A549 (cell line): Measurements from ENCODE around the gene POGLUT2. TPM values are rescaled to one million over a fixed set of nuclear protein-coding genes. Genes with fewer than 3 reads are reported as not detected.

ENCODE experiments used
- ATAC-seq, 2 experiments: fragments of 200-7000 bp in 1 of 2; fragments of >200 bp in 1 of 2; cut with Nextera tagmentation in 1 of 2; cut with Tn5 transposase in 1 of 2; 3 replicates each; pipeline versions ENCODE4 v1.8.0 to v1.9.1; 2018 to 2020; ENCODE audit warnings: mild to moderate bottlenecking in 1 of 2, moderate library complexity in 1 of 2
- CTCF ChIA-PET: fragments of 300-600 bp; sonication (Branson Sonifier 250); formaldehyde crosslinking; extraction: SDS; loops from one replicate; lab custom pipeline; 2021; ENCODE audit warnings: antibody characterized with exemption, inconsistent platforms; lab: Yijun Ruan, JAX
- POLR2A ChIA-PET: fragments of 350-600 bp; formaldehyde crosslinking; extraction: SDS; loops from one replicate; lab custom pipeline; 2021; ENCODE audit warnings: antibody characterized with exemption, inconsistent platforms; lab: Yijun Ruan, JAX
- DNase-seq, 2 experiments: peaks; one replicate each; pipeline versions ENCODE4 v3.0.0 to v3.0.0-alpha.2; 2011 to 2016; ENCODE audit warnings: low read depth in 1 of 2, low spot score in 1 of 2
- FAIRE-seq: peaks from 2 replicates; lab custom pipeline; 2011; peaks lifted over from hg19 to GRCh38; lab: Jason Lieb, UNC
- H3K27ac ChIP-seq, 2 experiments: fragments of >200 bp; sonication (Bioruptor Twin); formaldehyde crosslinking; 3 replicates each; pipeline ENCODE4 v1.5.1; 2016 to 2017
- H3K4me1 ChIP-seq: fragments of >200 bp; sonication (Bioruptor Twin); formaldehyde crosslinking; 3 replicates; pipeline ENCODE4 v1.6.1; 2016
- H3K4me2 ChIP-seq: fragments of >200 bp; sonication (Bioruptor Twin); formaldehyde crosslinking; 3 replicates; pipeline ENCODE4 v1.6.1; 2016
- H3K4me3 ChIP-seq: fragments of >200 bp; sonication (Bioruptor Twin); formaldehyde crosslinking; 3 replicates; pipeline ENCODE4 v1.5.1; 2016
- H3K9me3 ChIP-seq: fragments of >200 bp; sonication (Bioruptor Twin); formaldehyde crosslinking; 3 replicates; pipeline ENCODE4 v1.6.1; 2016
- CHD4 ChIP-seq: fragments of 200-600 bp; sonication (generic); IDR thresholded peaks from 2 replicates; pipeline ENCODE4 v1.6.1; 2016; ENCODE audit warnings: antibody characterized with exemption, mild to moderate bottlenecking, borderline replicate concordance
- FOSB ChIP-seq: fragments of 250-450 bp; sonication (Bioruptor Pico); IDR thresholded peaks from 2 replicates; pipeline ENCODE4 v1.5.0; 2020; ENCODE audit warnings: mild to moderate bottlenecking, moderate library complexity
- FOXS1 ChIP-seq: fragments of 250-450 bp; sonication (Bioruptor Pico); IDR thresholded peaks from 2 replicates; pipeline ENCODE4 v1.5.0; 2020; ENCODE audit warnings: mild to moderate bottlenecking, moderate library complexity
- JUN ChIP-seq, 2 experiments: fragments of >200 bp; sonication (Bioruptor Twin); formaldehyde crosslinking; IDR thresholded peaks; 2 replicates in 1 of 2; 3 replicates in 1 of 2; pipeline ENCODE4 v1.6.1; 2016 to 2017
- NFE2L2 ChIP-seq: fragments of 150-350 bp; conservative IDR thresholded peaks from 2 replicates; pipeline ENCODE4 v1.6.1; 2014; ENCODE audit warnings: low read length
- POLR2A ChIP-seq: IDR thresholded peaks from 2 replicates; pipeline ENCODE4 v1.6.1; 2012; ENCODE audit warnings: mild to moderate bottlenecking, low read length
- RARB ChIP-seq: fragments of 250-450 bp; sonication (Bioruptor Pico); IDR thresholded peaks from 2 replicates; pipeline ENCODE4 v1.8.0; 2021; ENCODE audit warnings: mild to moderate bottlenecking, moderate library complexity
- RCOR1 ChIP-seq: fragments of 150-350 bp; IDR thresholded peaks from 2 replicates; pipeline ENCODE4 v1.6.1; 2014; ENCODE audit warnings: antibody characterized with exemption, low read length, low read depth
- RFX5 ChIP-seq: fragments of 450-650 bp; IDR thresholded peaks from 2 replicates; pipeline ENCODE4 v1.7.1; 2014; ENCODE audit warnings: antibody characterized with exemption, mild to moderate bottlenecking, moderate library complexity
- RNF2 ChIP-seq: fragments of 200-600 bp; sonication (generic); IDR thresholded peaks from 2 replicates; pipeline ENCODE4 v1.6.1; 2016; ENCODE audit warnings: low read depth, mild to moderate bottlenecking, antibody characterized with exemption, moderate library complexity, borderline replicate concordance
- ZC3H11A ChIP-seq: fragments of 450-650 bp; IDR thresholded peaks from 2 replicates; pipeline ENCODE4 v1.6.1; 2014; ENCODE audit warnings: antibody characterized with exemption, mild to moderate bottlenecking
- WGBS: methylation state at CpG from one replicate; pipeline ENCODE4 v1.1.6; 2017; ENCODE audit errors: missing lambda C conversion rate; 5-methylcytosine and 5-hydroxymethylcytosine counted together
- polyA plus RNA-seq, 4 experiments: library from polyadenylated mRNA; depleted of rRNA in 3 of 4; stranded (reverse); fragments of >200 nt; fragmentation: RNase III in 1 of 4; extraction: RNeasy Plus Mini Kit Qiagen cat#74134 plus additional on column Dnase treatment in 1 of 4; gene quantifications; 2 replicates in 3 of 4; 3 replicates in 1 of 4; pipeline ENCODE4 v1.2.3, GENCODE V29; 2011 to 2017
- TF ChIP-seq, protein P1 (sequence below): fragments of >200 bp; sonication (Bioruptor Twin); formaldehyde crosslinking; IDR thresholded peaks from 2 replicates; pipeline ENCODE4 v1.6.1; 2016
- TF ChIP-seq, protein P2 (sequence below): fragments of 150-350 bp; IDR thresholded peaks from 2 replicates; pipeline ENCODE4 v1.6.1; 2014; ENCODE audit warnings: low read depth, mild to moderate bottlenecking, low read length
- TF ChIP-seq, protein P3 (sequence below): fragments of 250-450 bp; sonication (Bioruptor Pico); IDR thresholded peaks from 2 replicates; pipeline ENCODE4 v1.5.0; 2020; ENCODE audit warnings: low read depth, mild to moderate bottlenecking, moderate library complexity
- TF ChIP-seq, protein P4 (sequence below): fragments of >200 bp; sonication (Bioruptor Twin); formaldehyde crosslinking; IDR thresholded peaks from 3 replicates; pipeline ENCODE4 v1.6.1; 2016
- TF ChIP-seq, protein P5 (sequence below): fragments of 200-600 bp; sonication (generic); IDR thresholded peaks from 2 replicates; pipeline ENCODE4 v1.6.1; 2016; ENCODE audit warnings: antibody characterized with exemption, mild to moderate bottlenecking, moderate library complexity

The POGLUT2 gene
- polyA plus RNA-seq, 2 of the 4 experiments (the other 2 are of a cell fraction) = 5.3 to 9.1 TPM

DNA sequence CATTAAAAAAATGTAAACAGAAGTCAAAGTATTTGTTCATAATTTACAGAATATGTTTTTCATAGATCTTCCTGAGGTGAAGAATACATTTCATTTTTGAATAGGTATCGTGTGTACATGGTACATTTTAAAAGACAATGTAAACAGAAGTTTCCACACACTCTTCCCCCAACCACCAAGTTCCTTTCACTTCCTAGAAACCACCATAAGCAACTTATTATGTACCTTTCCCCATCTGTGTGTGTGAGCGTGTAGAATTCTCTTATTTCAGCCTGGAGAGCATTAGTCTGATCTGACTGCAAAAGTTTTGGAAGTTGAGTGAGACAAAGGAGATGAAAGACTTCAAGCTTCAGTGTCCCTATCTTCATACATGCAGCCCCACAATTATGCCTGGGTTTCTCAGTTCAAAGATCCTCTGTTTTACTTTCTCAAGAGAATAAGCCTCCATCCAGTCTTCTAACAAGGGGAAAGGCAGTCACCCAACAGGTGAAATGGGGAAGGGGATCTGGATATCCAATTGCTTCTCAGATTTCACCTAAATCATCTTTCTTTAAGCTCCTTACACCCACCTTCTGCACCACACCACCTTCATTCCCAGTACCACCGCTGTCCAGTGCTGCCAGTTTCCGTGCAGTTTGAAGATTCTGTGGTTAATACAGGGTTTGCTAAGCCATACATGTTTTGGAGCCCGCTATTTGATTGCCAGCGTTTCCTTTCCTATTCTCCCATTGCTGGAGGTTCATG is 27.3 kb downstream of the POGLUT2 start (continued):
- TF ChIP-seq JUN (IDR thresholded peaks at IDR 0.05) = no peak
- no peak for TF ChIP-seq FOSB
- TF ChIP-seq, protein P1, sequence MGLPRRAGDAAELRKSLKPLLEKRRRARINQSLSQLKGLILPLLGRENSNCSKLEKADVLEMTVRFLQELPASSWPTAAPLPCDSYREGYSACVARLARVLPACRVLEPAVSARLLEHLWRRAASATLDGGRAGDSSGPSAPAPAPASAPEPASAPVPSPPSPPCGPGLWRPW = no peak
- TF ChIP-seq NFE2L2 = no peak

DNA sequence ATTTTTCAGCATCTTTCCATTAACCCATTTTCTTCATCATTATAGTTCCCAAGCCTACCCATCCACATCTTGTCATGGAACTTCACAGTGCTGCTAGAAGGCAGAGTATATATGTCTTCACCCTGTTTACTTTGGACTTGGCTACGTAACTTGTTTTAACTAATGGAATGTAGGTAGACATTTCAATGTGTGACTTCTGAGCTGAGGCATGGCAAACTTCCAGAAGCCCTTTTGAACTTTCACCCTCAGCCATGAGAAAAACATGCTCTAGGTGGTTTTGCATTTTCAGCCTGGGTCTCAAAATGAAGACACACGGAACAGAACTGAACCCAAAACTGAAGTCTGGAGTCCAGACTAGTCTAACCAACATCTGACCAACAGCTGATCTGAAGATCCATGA is 28.3 kb downstream of the POGLUT2 start:
- Histone ChIP-seq H3K4me1 (0 out of 3 replicates have a peak, but pooled peaks cover 4% of the 10 kb centered on the region), H3K4me3 (no peak overlapping the region), H3K27ac (no peak overlapping the region), H3K9me3 (no peaks in the 10 kb centered on the region), H3K4me2 (no peak overlapping the region)
- ChIA-PET POLR2A (no interaction called here), CTCF (interaction anchor here (1.8 kb wide), 1 partner anchor 29 kb away, joined by 5 read pairs; no protein-coding TSS in a partner anchor)
- no peak for DNase-seq
- TF ChIP-seq, protein P2, sequence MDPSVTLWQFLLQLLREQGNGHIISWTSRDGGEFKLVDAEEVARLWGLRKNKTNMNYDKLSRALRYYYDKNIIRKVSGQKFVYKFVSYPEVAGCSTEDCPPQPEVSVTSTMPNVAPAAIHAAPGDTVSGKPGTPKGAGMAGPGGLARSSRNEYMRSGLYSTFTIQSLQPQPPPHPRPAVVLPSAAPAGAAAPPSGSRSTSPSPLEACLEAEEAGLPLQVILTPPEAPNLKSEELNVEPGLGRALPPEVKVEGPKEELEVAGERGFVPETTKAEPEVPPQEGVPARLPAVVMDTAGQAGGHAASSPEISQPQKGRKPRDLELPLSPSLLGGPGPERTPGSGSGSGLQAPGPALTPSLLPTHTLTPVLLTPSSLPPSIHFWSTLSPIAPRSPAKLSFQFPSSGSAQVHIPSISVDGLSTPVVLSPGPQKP = no peak
- TF ChIP-seq POLR2A = no peak
- no peak for TF ChIP-seq RNF2
- TF ChIP-seq RARB (CRISPR knock-in tag) = no peak
- TF ChIP-seq, protein P3, sequence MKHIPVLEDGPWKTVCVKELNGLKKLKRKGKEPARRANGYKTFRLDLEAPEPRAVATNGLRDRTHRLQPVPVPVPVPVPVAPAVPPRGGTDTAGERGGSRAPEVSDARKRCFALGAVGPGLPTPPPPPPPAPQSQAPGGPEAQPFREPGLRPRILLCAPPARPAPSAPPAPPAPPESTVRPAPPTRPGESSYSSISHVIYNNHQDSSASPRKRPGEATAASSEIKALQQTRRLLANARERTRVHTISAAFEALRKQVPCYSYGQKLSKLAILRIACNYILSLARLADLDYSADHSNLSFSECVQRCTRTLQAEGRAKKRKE (CRISPR knock-in tag) = no peak
- no peak for ATAC-seq
- WGBS = 77% methylated on average over 2 of the region's 2 CpGs
- no peak for FAIRE-seq

DNA sequence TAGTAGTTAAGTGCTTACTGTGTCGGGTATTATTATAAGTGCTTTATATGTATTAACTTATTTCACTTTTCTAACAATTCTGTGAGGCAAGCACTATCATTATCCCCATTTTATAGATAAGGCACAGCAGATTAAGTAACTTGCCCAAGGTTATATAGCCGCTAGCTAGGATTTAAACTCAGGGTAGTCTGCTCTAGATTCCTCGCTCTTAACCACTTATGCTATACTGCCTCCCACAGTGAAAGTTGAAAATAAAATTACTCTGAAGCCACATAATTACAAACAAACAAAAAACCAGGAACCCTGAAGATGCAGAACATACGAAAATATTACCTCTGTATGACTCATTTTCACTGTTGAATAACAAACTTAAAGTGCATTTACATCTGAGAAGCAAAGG is 29.1 kb downstream of the POGLUT2 start:
- FAIRE-seq = no peak
- TF ChIP-seq CHD4 (no peak), FOXS1 (CRISPR knock-in tag) (no peak), RCOR1 (no peak), RFX5 (no peak), ZC3H11A (no peak)
- TF ChIP-seq, protein P1 = no peak
- TF ChIP-seq, protein P4, sequence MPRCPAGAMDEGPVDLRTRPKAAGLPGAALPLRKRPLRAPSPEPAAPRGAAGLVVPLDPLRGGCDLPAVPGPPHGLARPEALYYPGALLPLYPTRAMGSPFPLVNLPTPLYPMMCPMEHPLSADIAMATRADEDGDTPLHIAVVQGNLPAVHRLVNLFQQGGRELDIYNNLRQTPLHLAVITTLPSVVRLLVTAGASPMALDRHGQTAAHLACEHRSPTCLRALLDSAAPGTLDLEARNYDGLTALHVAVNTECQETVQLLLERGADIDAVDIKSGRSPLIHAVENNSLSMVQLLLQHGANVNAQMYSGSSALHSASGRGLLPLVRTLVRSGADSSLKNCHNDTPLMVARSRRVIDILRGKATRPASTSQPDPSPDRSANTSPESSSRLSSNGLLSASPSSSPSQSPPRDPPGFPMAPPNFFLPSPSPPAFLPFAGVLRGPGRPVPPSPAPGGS = no peak
- TF ChIP-seq, protein P5, sequence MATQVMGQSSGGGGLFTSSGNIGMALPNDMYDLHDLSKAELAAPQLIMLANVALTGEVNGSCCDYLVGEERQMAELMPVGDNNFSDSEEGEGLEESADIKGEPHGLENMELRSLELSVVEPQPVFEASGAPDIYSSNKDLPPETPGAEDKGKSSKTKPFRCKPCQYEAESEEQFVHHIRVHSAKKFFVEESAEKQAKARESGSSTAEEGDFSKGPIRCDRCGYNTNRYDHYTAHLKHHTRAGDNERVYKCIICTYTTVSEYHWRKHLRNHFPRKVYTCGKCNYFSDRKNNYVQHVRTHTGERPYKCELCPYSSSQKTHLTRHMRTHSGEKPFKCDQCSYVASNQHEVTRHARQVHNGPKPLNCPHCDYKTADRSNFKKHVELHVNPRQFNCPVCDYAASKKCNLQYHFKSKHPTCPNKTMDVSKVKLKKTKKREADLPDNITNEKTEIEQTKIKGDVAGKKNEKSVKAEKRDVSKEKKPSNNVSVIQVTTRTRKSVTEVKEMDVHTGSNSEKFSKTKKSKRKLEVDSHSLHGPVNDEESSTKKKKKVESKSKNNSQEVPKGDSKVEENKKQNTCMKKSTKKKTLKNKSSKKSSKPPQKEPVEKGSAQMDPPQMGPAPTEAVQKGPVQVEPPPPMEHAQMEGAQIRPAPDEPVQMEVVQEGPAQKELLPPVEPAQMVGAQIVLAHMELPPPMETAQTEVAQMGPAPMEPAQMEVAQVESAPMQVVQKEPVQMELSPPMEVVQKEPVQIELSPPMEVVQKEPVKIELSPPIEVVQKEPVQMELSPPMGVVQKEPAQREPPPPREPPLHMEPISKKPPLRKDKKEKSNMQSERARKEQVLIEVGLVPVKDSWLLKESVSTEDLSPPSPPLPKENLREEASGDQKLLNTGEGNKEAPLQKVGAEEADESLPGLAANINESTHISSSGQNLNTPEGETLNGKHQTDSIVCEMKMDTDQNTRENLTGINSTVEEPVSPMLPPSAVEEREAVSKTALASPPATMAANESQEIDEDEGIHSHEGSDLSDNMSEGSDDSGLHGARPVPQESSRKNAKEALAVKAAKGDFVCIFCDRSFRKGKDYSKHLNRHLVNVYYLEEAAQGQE = no peak
- no peak overlapping the region for H3K4me2 ChIP-seq
- no peak overlapping the region for H3K27ac ChIP-seq
- ChIA-PET CTCF (interaction anchor here (1.0 to 1.8 kb wide), 2 partner anchors 30 to 31 kb away, joined by 3 to 5 read pairs; no protein-coding TSS in a partner anchor), POLR2A (no interaction called here)
- no peaks in the 10 kb centered on the region for H3K9me3 ChIP-seq
- no peak for DNase-seq
- WGBS = 70% methylated on average over 4 of the region's 4 CpGs
- ATAC-seq = no peak
- H3K4me3 ChIP-seq = no peak overlapping the region
- 0 out of 3 replicates have a peak, but pooled peaks cover 4% of the 10 kb centered on the region for H3K4me1 ChIP-seq
